GM19372 (cell line): ENCODE results near the gene MCL1.
"Not testable (repeated sequence)": the region's sequence is repeated elsewhere in the genome, so short reads cannot be mapped to it uniquely, and the experiment has no call there.

Experiments
- ATAC-seq: cut with Tn5 transposase; IDR thresholded peaks from one replicate; pipeline ENCODE4 v1.9.1; 2021; ENCODE audit warnings: mild to moderate bottlenecking, low read depth, moderate library complexity; ENCODE audit not compliant: unreplicated experiment

MCL1 gene

GRCh38 chr1:150573648-150574071, 5.8 kb downstream of the MCL1 start:
- ATAC-seq: not testable (repeated sequence)

GRCh38 chr1:150572918-150573647, 6.3 kb downstream of the MCL1 start:
- ATAC-seq: no peak

GRCh38 chr1:150568594-150568966, 10.8 kb downstream of the MCL1 start:
- ATAC-seq: no peak

- no peak for ATAC-seq
These were observed 11.5 kb downstream of the MCL1 start for GRCh38 chr1:150567717-150568593.

- ATAC-seq: no peak
These were observed 12.1 kb downstream of the MCL1 start for GRCh38 chr1:150567341-150567716.

GRCh38 chr1:150566589-150567340, 12.6 kb downstream of the MCL1 start:
- ATAC-seq: no peak

- not testable (repeated sequence) for ATAC-seq
These were observed 14.0 kb downstream of the MCL1 start for GRCh38 chr1:150565240-150565991.

GRCh38 chr1:150564051-150564991, 15.1 kb downstream of the MCL1 start:
- ATAC-seq: no peak

GRCh38 chr1:150563340-150564038, 15.9 kb downstream of the MCL1 start:
- no peak for ATAC-seq

- ATAC-seq: peak; percentile 38
These were observed 16.7 kb downstream of the MCL1 start for GRCh38 chr1:150562446-150563339.

- ATAC-seq: peak; percentile 34
These were observed 17.4 kb downstream of the MCL1 start for GRCh38 chr1:150561974-150562445.

GRCh38 chr1:150561254-150561973, 18.0 kb downstream of the MCL1 start:
- ATAC-seq: no peak

GRCh38 chr1:150560576-150561253, 18.7 kb downstream of the MCL1 start:
- ATAC-seq: no peak

- ATAC-seq: no peak
These were observed 19.4 kb downstream of the MCL1 start for GRCh38 chr1:150560011-150560438.

- ATAC-seq: no peak
These were observed 19.8 kb downstream of the MCL1 start for GRCh38 chr1:150559656-150560010.
